Body of pancreas (tissue), 4 donors: Measurements from ENCODE around the gene DSCAM. TPM values are rescaled to one million over a fixed set of nuclear protein-coding genes. Genes with fewer than 3 reads are reported as not detected.

Experiments used
- ATAC-seq: fragments of 150-250 bp; one replicate; pipeline ENCODE4 v1.9.1; 2016
- DNase-seq, 4 donors: peaks; one replicate each; pipeline ENCODE4 v3.0.0-alpha.2; 2019
- H3K27ac ChIP-seq, 4 donors: fragments of 200-600 bp; sonication (generic); 1 replicate in 3 of 4; 2 replicates in 1 of 4; pipeline versions ENCODE4 v1.5.1 to v1.6.1; 2016 to 2019; ENCODE audit warnings: mild to moderate bottlenecking in 1 of 4, mixed read lengths in 1 of 4, moderate library complexity in 1 of 4
- H3K27me3 ChIP-seq, 2 donors: fragments of 200-600 bp; sonication (generic); one replicate each; pipeline ENCODE4 v1.6.0; 2016; ENCODE audit warnings: mild to moderate bottlenecking in 1 of 2
- H3K36me3 ChIP-seq, 2 donors: fragments of 200-600 bp; sonication (generic); replicated peaks in 1 of 2; 2 replicates each; pipeline ENCODE4 v1.5.1; 2016; ENCODE audit warnings: low read depth in 2 of 2; ENCODE audit not compliant: insufficient read depth in 1 of 2
- H3K4me1 ChIP-seq: fragments of 200-600 bp; sonication (generic); one replicate; pipeline ENCODE4 v1.6.0; 2016
- H3K4me3 ChIP-seq, 2 donors: fragments of 200-600 bp; sonication (generic); 1 replicate in 1 of 2; 2 replicates in 1 of 2; pipeline ENCODE4 v1.5.1; 2016 to 2019
- H3K9me3 ChIP-seq, 3 donors: fragments of 200-600 bp; sonication (generic); 1 replicate in 2 of 3; 2 replicates in 1 of 3; pipeline ENCODE4 v1.5.1; 2016
- POLR2A ChIP-seq, 3 donors: fragments of 450-650 bp; IDR thresholded peaks; one replicate each; pipeline ENCODE4 v1.6.1; 2016; ENCODE audit warnings: antibody characterized with exemption in 3 of 3, mild to moderate bottlenecking in 2 of 3
- WGBS, 2 donors: methylation state at CpG; one replicate each; pipeline ENCODE4 v1.1.5; 2017; 5-methylcytosine and 5-hydroxymethylcytosine counted together
- intact Hi-C: fragments of 100-400 bp; cut with DNase I; formaldehyde crosslinking; loops from one replicate; pipeline ENCODE4 v1.15.1; 2023
- total RNA-seq, 2 donors: library from RNA; depleted of rRNA; stranded (reverse); fragments of >200 nt; gene quantifications; one replicate each; pipeline ENCODE4 v1.1.0, GENCODE V29; 2016
- TF ChIP-seq, protein P1 (sequence below), 7 experiments: fragments of 450-650 bp in 4 of 7; fragments of 200-600 bp in 3 of 7; sonication (generic) in 3 of 7; IDR thresholded peaks; one replicate each; pipeline ENCODE4 v1.5.1; 2016 to 2019; ENCODE audit warnings: antibody characterized with exemption in 7 of 7

DSCAM gene
- total RNA-seq, 2 donors from 2014 or later = 0.26 TPM; not detected in 1

DNA sequence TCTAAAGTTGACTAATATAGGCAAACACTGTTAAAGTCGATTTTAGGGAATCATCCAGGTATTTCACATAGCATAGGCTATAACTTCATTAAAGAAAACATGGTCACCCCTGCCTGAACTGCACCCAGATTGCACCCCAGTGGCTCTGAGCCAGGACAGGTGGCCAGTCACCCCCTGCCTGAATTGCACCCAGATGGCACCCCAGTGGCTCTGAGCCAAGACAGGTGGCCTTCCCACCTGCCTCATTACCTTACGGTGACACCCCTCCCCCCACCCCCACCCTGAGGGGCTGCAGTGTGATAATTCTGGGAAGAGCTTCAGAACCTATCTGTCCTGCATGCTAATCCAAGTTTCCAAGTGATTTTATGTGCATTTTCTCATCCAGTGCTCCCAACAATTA is 78.9 kb downstream of the DSCAM start:
- Histone ChIP-seq H3K4me1 (no peaks in the 10 kb centered on the region), H3K9me3 (no peaks in the 10 kb centered on the region), H3K4me3 (no peak overlapping the region), H3K27me3 (no peaks in the 10 kb centered on the region), H3K27ac (no peak overlapping the region), H3K36me3 (no peaks in the 10 kb centered on the region)
- intact Hi-C loops = no loop called here
- TF ChIP-seq, protein P1, sequence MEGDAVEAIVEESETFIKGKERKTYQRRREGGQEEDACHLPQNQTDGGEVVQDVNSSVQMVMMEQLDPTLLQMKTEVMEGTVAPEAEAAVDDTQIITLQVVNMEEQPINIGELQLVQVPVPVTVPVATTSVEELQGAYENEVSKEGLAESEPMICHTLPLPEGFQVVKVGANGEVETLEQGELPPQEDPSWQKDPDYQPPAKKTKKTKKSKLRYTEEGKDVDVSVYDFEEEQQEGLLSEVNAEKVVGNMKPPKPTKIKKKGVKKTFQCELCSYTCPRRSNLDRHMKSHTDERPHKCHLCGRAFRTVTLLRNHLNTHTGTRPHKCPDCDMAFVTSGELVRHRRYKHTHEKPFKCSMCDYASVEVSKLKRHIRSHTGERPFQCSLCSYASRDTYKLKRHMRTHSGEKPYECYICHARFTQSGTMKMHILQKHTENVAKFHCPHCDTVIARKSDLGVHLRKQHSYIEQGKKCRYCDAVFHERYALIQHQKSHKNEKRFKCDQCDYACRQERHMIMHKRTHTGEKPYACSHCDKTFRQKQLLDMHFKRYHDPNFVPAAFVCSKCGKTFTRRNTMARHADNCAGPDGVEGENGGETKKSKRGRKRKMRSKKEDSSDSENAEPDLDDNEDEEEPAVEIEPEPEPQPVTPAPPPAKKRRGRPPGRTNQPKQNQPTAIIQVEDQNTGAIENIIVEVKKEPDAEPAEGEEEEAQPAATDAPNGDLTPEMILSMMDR (IDR thresholded peaks at IDR 0.05) = no peak
- TF ChIP-seq POLR2A (IDR thresholded peaks at IDR 0.05) = no peak
- 30 to 33% methylated on average over 1 of the region's 2 CpGs for WGBS, 2 donors
- ATAC-seq (no peak), DNase-seq (no peak)

DNA sequence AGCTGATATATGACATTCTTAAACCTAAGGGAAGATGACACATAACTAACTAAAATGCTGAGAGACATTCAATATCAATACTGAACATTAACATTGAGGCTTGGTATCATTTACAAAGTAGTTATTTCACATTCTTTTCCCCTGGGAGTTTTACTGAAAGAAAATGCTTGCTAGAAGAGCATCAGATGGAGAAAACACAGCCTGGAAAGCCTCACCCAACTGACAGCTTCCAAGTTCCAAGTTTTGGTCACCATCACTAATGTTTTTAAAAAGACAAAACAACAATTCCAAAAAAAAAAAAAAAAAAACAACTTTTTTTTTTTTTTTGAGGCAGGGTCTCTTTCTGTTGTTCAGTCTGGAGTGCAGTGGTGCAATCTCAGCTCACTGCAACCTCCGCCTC is 80.6 kb downstream of the DSCAM start:
- Histone ChIP-seq H3K4me1 (no peaks in the 10 kb centered on the region), H3K9me3 (no peaks in the 10 kb centered on the region), H3K27ac (no peak overlapping the region), H3K4me3 (no peak overlapping the region), H3K36me3 (no peaks in the 10 kb centered on the region), H3K27me3 (no peaks in the 10 kb centered on the region)
- intact Hi-C loops = no loop called here
- DNase-seq = no peak
- ATAC-seq = no peak
- no peak for TF ChIP-seq POLR2A (IDR thresholded peaks at IDR 0.05)
- TF ChIP-seq, protein P1 (IDR thresholded peaks at IDR 0.05) = no peak
- WGBS, 2 donors = 57 to 59% methylated on average over 1 of the region's 1 CpG

DNA sequence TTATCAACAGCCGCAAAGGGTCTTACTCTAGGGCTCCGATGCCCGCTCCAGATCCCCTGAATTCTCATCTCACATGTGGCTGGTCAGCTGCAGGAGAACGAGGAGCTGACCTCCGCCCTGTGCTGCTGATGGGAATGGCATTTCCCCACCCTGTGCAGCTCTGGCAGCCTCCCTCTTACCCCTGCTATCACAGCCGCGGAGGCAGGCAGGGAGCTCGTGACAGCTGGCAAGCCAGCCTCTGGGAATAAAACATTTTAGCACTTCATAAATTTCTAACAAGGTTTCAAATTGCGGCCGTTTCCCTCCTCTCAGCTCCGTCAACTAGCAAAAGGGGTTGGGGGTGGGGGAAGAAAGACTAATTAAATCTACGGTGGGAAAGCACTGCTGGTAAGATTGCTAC is 81.1 kb downstream of the DSCAM start:
- H3K4me3 ChIP-seq = no peak overlapping the region
- H3K4me1 ChIP-seq = no peaks in the 10 kb centered on the region
- ATAC-seq = no peak
- 32 to 34% methylated on average over 4 to 12 of the region's 12 CpGs for WGBS, 2 donors
- no peaks in the 10 kb centered on the region for H3K27me3 ChIP-seq
- H3K27ac ChIP-seq = no peak overlapping the region
- intact Hi-C loops = no loop called here
- no peaks in the 10 kb centered on the region for H3K9me3 ChIP-seq
- no peaks in the 10 kb centered on the region for H3K36me3 ChIP-seq
- TF ChIP-seq POLR2A (IDR thresholded peaks at IDR 0.05) = no peak
- TF ChIP-seq, protein P1 (IDR thresholded peaks at IDR 0.05) = no peak
- DNase-seq = no peak

DNA sequence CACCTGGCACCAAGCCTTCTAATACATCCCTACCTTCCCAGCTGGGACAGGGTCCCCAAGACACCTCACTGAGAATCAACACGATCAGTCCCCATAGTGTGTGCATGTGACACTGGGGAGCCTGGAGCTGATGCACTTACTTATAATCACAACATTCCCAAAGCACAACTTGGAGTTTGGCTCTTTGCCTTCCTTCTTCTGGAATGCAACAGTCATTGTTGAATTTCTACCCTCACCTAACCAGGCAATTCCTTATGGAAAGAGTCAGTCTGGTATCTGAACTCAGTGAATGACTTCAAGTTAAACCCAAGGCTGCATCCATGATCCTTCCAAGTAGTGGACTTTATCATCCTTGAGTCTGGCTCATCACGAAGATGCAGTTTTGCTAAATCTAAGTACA is 86.1 kb downstream of the DSCAM start:
- WGBS, 2 donors = 23 to 46% methylated on average over 2 of the region's 2 CpGs
- Histone ChIP-seq H3K9me3 (no peaks in the 10 kb centered on the region), H3K4me1 (no peaks in the 10 kb centered on the region), H3K27me3 (no peaks in the 10 kb centered on the region), H3K27ac (no peak overlapping the region), H3K36me3 (no peaks in the 10 kb centered on the region), H3K4me3 (no peak overlapping the region)
- intact Hi-C loops = no loop called here
- ATAC-seq = no peak
- TF ChIP-seq POLR2A (IDR thresholded peaks at IDR 0.05) = no peak
- TF ChIP-seq, protein P1 (IDR thresholded peaks at IDR 0.05) = no peak
- no peak for DNase-seq

DNA sequence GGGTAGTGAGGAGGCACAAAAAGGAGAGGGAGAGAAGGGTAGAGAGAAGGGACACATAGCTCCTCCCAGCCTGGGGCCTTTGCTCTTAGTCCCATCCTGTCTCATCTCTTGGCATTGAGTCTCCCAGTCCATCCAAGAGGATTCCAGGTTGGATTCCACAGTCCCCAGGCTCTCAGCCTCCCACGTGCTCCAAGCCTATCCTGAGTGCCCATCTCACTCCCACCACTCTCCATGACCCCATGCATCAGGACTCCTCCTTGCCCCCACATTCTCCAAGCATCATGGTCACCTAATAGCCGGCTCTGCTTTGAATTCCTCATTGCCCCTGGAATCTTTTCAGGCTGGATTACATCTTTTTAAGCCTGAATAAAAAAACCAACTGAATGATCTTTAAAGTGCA is 87.9 kb downstream of the DSCAM start:
- TF ChIP-seq, protein P1 (IDR thresholded peaks at IDR 0.05) = no peak
- TF ChIP-seq POLR2A (IDR thresholded peaks at IDR 0.05) = no peak
- no peaks in the 10 kb centered on the region for H3K27me3 ChIP-seq
- no peaks in the 10 kb centered on the region for H3K4me1 ChIP-seq
- 56 to 63% methylated on average over 2 of the region's 2 CpGs for WGBS, 2 donors
- intact Hi-C loops = no loop called here
- no peaks in the 10 kb centered on the region for H3K9me3 ChIP-seq
- ATAC-seq (no peak), DNase-seq (no peak)
- no peak overlapping the region for H3K27ac ChIP-seq
- no peaks in the 10 kb centered on the region for H3K36me3 ChIP-seq
- H3K4me3 ChIP-seq = no peak overlapping the region
